GM20000 (cell line): ENCODE results near the gene PTK6.
"Not testable (repeated sequence)": the region's sequence is repeated elsewhere in the genome, so short reads cannot be mapped to it uniquely, and the experiment has no call there.

Source experiments
- DNase-seq: peaks from one replicate; pipeline ENCODE4 v3.0.0; 2012; ENCODE audit warnings: low spot score
- CTCF ChIP-seq: IDR thresholded peaks from 2 replicates; pipeline ENCODE4 v1.5.1; 2012; ENCODE audit warnings: mild to moderate bottlenecking, control low read depth; ENCODE audit errors: extremely low read depth, missing control alignments

The PTK6 gene

GRCh38 chr20:63484236-63484635 is 52.9 kb downstream of the PTK6 start:
- TF ChIP-seq CTCF = no peak
- no peak for DNase-seq

DNA sequence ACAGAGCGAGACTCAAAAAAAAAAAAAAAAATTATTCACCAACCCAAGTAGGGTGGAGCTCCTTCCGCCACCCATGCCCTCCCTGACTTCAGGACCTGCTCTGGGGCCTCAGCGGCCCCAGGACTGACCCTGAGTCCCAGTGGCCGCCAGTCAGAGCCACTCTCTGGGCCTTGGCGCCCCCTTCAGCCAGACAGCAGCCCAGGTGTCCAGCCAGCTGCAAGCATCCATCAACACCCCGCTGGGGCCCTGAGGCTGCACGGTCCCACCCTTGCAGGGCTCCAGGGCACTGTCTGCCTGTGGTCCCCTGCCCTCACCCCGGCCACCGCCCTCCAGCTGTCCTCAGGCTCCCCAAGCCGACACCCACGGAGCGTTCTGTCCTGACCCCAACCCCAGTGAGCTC is 53.3 kb downstream of the PTK6 start:
- no peak for TF ChIP-seq CTCF
- no peak for DNase-seq

DNA sequence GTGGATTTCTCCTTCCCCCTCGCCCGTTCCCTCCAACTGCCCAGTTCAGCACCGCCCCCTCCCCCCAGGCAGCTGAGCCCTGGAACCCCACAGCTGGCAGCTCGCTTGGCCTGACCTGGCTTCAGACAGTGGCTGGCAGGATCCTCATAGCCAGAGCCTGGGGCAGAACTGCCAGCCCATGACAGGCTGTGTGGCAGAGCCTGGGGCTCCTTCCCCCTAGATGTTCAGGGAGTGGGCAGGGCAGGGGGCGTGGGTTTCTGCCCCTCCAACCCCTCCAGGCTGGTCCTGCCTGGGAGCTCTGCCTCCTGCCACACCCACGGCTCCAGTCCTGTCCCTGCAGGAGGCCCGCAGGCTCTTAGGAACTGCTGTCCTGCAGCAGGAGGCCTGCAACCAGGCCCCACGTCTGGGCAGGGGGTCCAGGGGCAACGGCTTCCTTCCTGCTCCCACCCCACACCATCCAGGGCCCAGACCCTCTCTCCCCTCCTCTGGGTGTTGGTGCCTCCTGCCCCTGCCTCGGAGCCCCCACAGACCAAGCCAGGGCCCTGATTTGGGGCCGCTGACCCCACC is 55.1 kb downstream of the PTK6 start:
- no peak for TF ChIP-seq CTCF
- DNase-seq = no peak

- TF ChIP-seq CTCF = no peak
- DNase-seq = no peak
Measured at GRCh38 chr20:63481503-63481902, 55.7 kb downstream of the PTK6 start.

- not testable (repeated sequence) for DNase-seq
Measured at GRCh38 chr20:63479695-63480419, 57.3 kb downstream of the PTK6 start.

- DNase-seq = no peak
- no peak for TF ChIP-seq CTCF
Measured at GRCh38 chr20:63478346-63479302, 58.6 kb downstream of the PTK6 start.
